Caco-2 (cell line): ENCODE measurements around the gene TGFBR2. TPM values are rescaled to one million over a fixed set of nuclear protein-coding genes. Genes with fewer than 3 reads are reported as not detected.

ENCODE experiments used
- BruUV-seq: library from RNA; stranded (reverse); fragments of 400-500 nt; replicated peaks from 2 replicates; lab custom pipeline; 2021; lab: Mats Ljungman, UMichigan
- CTCF ChIA-PET: fragments of 300-600 bp; sonication (Branson Sonifier 250); formaldehyde crosslinking; loops from one replicate; lab custom pipeline; 2022; ENCODE audit warnings: antibody characterized with exemption; lab: Charles Lee
- POLR2A ChIA-PET: fragments of 300-600 bp; sonication (Branson Sonifier 250); formaldehyde crosslinking; loops from one replicate; lab custom pipeline; 2022; ENCODE audit warnings: antibody characterized with exemption; lab: Charles Lee
- DNase-seq, 2 experiments: peaks; one replicate each; pipeline versions ENCODE4 v3.0.0 to v3.0.0-alpha.2; 2020 to 2022
- H3K27me3 ChIP-seq: replicated peaks from 2 replicates; pipeline ENCODE4 v1.6.0; 2011; ENCODE audit warnings: low read length; ENCODE audit not compliant: control insufficient read depth, insufficient read depth
- H3K36me3 ChIP-seq: 2 replicates; pipeline ENCODE4 v1.5.1; 2011; ENCODE audit warnings: low read length; ENCODE audit not compliant: control insufficient read depth, insufficient read depth
- H3K4me1 ChIP-seq: fragments of 250-450 bp; sonication (Bioruptor Pico); 2 replicates; pipeline ENCODE4 v1.5.1; 2020; ENCODE audit warnings: mild to moderate bottlenecking
- H3K4me3 ChIP-seq: 2 replicates; pipeline ENCODE4 v1.5.1; 2011; ENCODE audit warnings: low read depth, mild to moderate bottlenecking, control low read depth, low read length
- H3K9me3 ChIP-seq: fragments of 250-450 bp; sonication (Bioruptor Pico); 2 replicates; pipeline ENCODE4 v1.5.1; 2020; ENCODE audit warnings: mild to moderate bottlenecking, moderate library complexity
- H3K27ac Mint-ChIP-seq: one replicate; pipeline ENCODE4 v1.8.0; 2022; ENCODE audit warnings: mixed read lengths; ENCODE audit not compliant: unreplicated experiment
- H3K27me3 Mint-ChIP-seq: one replicate; pipeline ENCODE4 v1.8.0; 2022; ENCODE audit warnings: mixed read lengths; ENCODE audit not compliant: insufficient read depth, unreplicated experiment
- H3K36me3 Mint-ChIP-seq: one replicate; pipeline ENCODE4 v1.8.0; 2022; ENCODE audit warnings: mild to moderate bottlenecking, mixed read lengths; ENCODE audit not compliant: insufficient read depth, unreplicated experiment
- H3K4me1 Mint-ChIP-seq: one replicate; pipeline ENCODE4 v1.8.0; 2022; ENCODE audit warnings: low read depth, mixed read lengths; ENCODE audit not compliant: unreplicated experiment
- H3K4me3 Mint-ChIP-seq: one replicate; pipeline ENCODE4 v1.8.0; 2022; ENCODE audit warnings: mild to moderate bottlenecking, moderate library complexity, mixed read lengths; ENCODE audit not compliant: unreplicated experiment
- H3K9me3 Mint-ChIP-seq: one replicate; pipeline ENCODE4 v1.8.0; 2022; ENCODE audit warnings: mixed read lengths; ENCODE audit not compliant: unreplicated experiment
- intact Hi-C: fragments of 100-400 bp; cut with micrococcal nuclease; formaldehyde crosslinking; loops from one replicate; pipeline ENCODE4 v1.10.0; 2022; ENCODE audit not compliant: unreplicated experiment
- total RNA-seq: library from RNA; stranded (reverse); gene quantifications from 2 replicates; pipeline ENCODE4 v1.2.3, GENCODE V29; 2022
- TF ChIP-seq, protein P1 (sequence below), 2 experiments: fragments of 200-600 bp in 1 of 2; IDR thresholded peaks; 1 replicate in 1 of 2; 2 replicates in 1 of 2; pipeline versions ENCODE4 v1.5.1 to v1.8.0; 2011 to 2022; ENCODE audit warnings: antibody characterized with exemption in 1 of 2, control low read depth in 1 of 2, inconsistent platforms in 1 of 2, low read depth in 1 of 2, low read length in 1 of 2, mild to moderate bottlenecking in 1 of 2, moderate library complexity in 1 of 2; ENCODE audit not compliant: insufficient read depth in 1 of 2, severe bottlenecking in 1 of 2, unreplicated experiment in 1 of 2

Gene TGFBR2
- total RNA-seq, 1 experiment from 2014 or later = 40.5 TPM

DNA sequence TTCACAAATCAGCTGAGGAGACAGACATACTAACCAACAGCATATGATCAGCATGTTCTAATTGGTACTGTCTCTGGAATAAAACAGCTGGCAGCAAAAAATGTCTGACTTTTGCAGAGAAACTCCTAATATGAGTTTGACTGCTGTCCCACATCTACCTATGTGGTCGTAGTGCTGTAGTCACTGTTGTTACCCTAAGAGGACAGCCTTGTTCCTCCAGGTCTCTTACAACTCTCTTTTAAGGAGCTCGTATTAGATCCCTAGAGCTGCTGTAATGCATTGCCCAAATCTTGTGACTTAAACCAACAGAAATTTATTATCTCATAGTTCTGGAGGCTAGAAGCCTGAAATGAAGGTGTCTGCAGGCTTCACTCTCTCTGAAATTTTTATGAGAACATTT, 92.1 kb downstream of the TGFBR2 start:
- POLR2A ChIA-PET = no interaction called here
- no TSS peak for BruUV-seq

DNA sequence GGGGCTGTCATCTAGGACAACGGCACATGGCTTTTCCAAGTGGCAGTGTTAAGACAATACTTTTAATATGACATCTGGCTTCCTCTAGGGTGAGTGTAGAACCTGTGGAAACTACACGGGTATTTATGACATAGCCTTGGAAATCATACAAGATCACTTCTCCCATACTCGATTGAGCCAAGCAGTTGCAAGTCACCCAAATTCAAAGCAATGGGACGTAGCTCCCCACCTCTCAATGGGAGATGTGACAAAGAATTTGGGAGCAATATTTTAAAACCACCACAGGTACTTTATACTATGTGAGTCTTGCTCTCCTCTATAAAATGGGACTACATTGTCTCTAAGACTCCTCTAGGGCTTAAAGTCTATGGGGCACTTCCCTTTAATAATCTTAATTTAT, 93.5 kb downstream of the TGFBR2 start:
- H3K36me3 Mint-ChIP-seq = peaks cover 76% of the 10 kb centered on the region
- H3K9me3 ChIP-seq = no peaks in the 10 kb centered on the region
- no peaks in the 10 kb centered on the region for H3K27me3 ChIP-seq
- CTCF ChIA-PET = no interaction called here
- TF ChIP-seq, protein P1, sequence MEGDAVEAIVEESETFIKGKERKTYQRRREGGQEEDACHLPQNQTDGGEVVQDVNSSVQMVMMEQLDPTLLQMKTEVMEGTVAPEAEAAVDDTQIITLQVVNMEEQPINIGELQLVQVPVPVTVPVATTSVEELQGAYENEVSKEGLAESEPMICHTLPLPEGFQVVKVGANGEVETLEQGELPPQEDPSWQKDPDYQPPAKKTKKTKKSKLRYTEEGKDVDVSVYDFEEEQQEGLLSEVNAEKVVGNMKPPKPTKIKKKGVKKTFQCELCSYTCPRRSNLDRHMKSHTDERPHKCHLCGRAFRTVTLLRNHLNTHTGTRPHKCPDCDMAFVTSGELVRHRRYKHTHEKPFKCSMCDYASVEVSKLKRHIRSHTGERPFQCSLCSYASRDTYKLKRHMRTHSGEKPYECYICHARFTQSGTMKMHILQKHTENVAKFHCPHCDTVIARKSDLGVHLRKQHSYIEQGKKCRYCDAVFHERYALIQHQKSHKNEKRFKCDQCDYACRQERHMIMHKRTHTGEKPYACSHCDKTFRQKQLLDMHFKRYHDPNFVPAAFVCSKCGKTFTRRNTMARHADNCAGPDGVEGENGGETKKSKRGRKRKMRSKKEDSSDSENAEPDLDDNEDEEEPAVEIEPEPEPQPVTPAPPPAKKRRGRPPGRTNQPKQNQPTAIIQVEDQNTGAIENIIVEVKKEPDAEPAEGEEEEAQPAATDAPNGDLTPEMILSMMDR (IDR thresholded peaks at IDR 0.05; ENCODE audit: insufficient read depth in 1 of 2, low read depth in 1 of 2, low read length in 1 of 2, severe bottlenecking in 1 of 2, unreplicated experiment in 1 of 2) = no peak
- no peak for DNase-seq
- POLR2A ChIA-PET = no interaction called here
- H3K4me1 ChIP-seq = no peaks in the 10 kb centered on the region
- no peak overlapping the region for H3K4me3 Mint-ChIP-seq
- H3K4me3 ChIP-seq = no peak overlapping the region
- no peak overlapping the region for H3K27ac Mint-ChIP-seq
- H3K4me1 Mint-ChIP-seq = peaks cover 7% of the 10 kb centered on the region
- intact Hi-C loops = loop anchor here (10.0 kb wide), 2 partner anchors 185 to 475 kb away; no protein-coding TSS in a partner anchor
- no peaks in the 10 kb centered on the region for H3K27me3 Mint-ChIP-seq
- peaks cover 25% of the 10 kb centered on the region for H3K9me3 Mint-ChIP-seq
- peaks cover 3% of the 10 kb centered on the region; the same call in 1 of the 2 replicates for H3K36me3 ChIP-seq
- no TSS peak for BruUV-seq

More for the DNA sequence above, 92.1 kb downstream of the TGFBR2 start:
- Histone ChIP-seq H3K36me3 (peaks cover 4% of the 10 kb centered on the region), H3K27me3 (no peaks in the 10 kb centered on the region), H3K4me3 (no peak overlapping the region), H3K9me3 (no peaks in the 10 kb centered on the region), H3K4me1 (no peaks in the 10 kb centered on the region)
- intact Hi-C loops = loop anchor here (10.0 kb wide), 2 partner anchors 184 to 474 kb away; no protein-coding TSS in a partner anchor
- peaks cover 25% of the 10 kb centered on the region for H3K9me3 Mint-ChIP-seq
- no peak overlapping the region for H3K4me3 Mint-ChIP-seq
- TF ChIP-seq, protein P1 (IDR thresholded peaks at IDR 0.05; ENCODE audit: insufficient read depth in 1 of 2, low read depth in 1 of 2, low read length in 1 of 2, severe bottlenecking in 1 of 2, unreplicated experiment in 1 of 2) = no peak
- no peak for DNase-seq
- peaks cover 7% of the 10 kb centered on the region for H3K4me1 Mint-ChIP-seq
- no peak overlapping the region for H3K27ac Mint-ChIP-seq
- H3K27me3 Mint-ChIP-seq = no peaks in the 10 kb centered on the region
- H3K36me3 Mint-ChIP-seq = peaks cover 80% of the 10 kb centered on the region
- CTCF ChIA-PET = no interaction called here

DNA sequence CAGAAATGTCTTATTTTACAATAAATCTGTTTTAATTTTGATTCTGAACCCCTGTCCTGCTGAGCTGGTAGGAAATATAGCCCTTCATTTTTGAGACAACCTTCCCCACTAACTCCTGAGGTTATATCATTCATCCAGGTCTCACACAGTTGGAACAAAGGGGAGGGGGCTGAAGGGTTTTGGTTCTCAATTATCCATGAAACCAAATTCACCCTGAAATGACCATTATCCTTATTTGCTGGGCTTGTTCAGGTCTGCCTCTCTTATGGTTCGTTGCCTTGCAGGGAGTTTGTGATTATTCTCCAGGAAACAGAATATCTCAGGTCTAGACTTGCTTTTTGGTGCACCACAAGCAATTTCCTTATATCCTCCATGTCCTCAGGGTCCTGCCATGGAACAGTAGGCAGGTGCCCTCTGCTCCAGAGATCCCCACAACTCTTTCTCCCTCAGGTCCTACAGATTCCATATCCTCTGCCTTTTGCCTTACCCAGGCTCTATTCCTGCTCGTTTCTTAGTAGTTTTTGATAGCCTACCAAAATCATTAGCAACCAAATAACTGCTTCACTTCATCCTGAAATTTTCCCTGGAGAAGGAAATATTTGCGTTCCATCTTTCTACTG, 94.4 kb downstream of the TGFBR2 start:
- TF ChIP-seq, protein P1 (IDR thresholded peaks at IDR 0.05; ENCODE audit: insufficient read depth in 1 of 2, low read depth in 1 of 2, low read length in 1 of 2, severe bottlenecking in 1 of 2, unreplicated experiment in 1 of 2) = no peak
- Mint-ChIP-seq H3K27me3 (no peaks in the 10 kb centered on the region), H3K36me3 (peaks cover 70% of the 10 kb centered on the region), H3K9me3 (peaks cover 25% of the 10 kb centered on the region), H3K4me3 (no peak overlapping the region), H3K4me1 (peaks cover 7% of the 10 kb centered on the region), H3K27ac (no peak overlapping the region)
- Histone ChIP-seq H3K9me3 (no peaks in the 10 kb centered on the region), H3K4me1 (no peaks in the 10 kb centered on the region), H3K36me3 (peaks cover 3% of the 10 kb centered on the region; the same call in 1 of the 2 replicates), H3K4me3 (no peak overlapping the region), H3K27me3 (no peaks in the 10 kb centered on the region)
- no TSS peak for BruUV-seq
- ChIA-PET CTCF (no interaction called here), POLR2A (no interaction called here)
- DNase-seq = no peak
- intact Hi-C loops = no loop called here
